Heart left ventricle (tissue), 13 donors: ENCODE results near the gene CHST11.

Source experiments
- CTCF ChIP-seq, 12 donors: fragments of 200-600 bp; sonication (generic) in 4 of 12; IDR thresholded peaks; one replicate each; pipeline versions ENCODE4 v1.5.0 to v1.8.0; 2018 to 2022; ENCODE audit warnings: antibody characterized with exemption in 12 of 12, mild to moderate bottlenecking in 5 of 12
- POLR2A ChIP-seq, 2 donors: fragments of 450-650 bp; IDR thresholded peaks; one replicate each; pipeline ENCODE4 v1.6.1; 2017; ENCODE audit warnings: antibody characterized with exemption in 2 of 2, mild to moderate bottlenecking in 2 of 2, moderate library complexity in 2 of 2
- donor health status: ischemic (EF 13 %, LVEDD 7.1; RV severe dilation, severe dysfunction).
- donor health status: DM: no; HTN: yes; CAD: no.
- donor health status: DM: no; HTN: no; CAD: no.
- donor health status: ischemic (EF 25% LVEDD 6.9; RV normal size, moderate dysfunction).
- donor health status: ischemic (EF 25% LVEDD 5.7; RV mildly dilated, moderate dysfunction).
- donor health status: ischemic (EF 35%, LVEDD 5.7; RV mildly dilated, moderate dysfunction).
- donor health status: nonischemic (EF 11% LVEDD 7.7; RV severe dilation, severe dysfunction).
- donor health status: DM: yes; HTN: yes; CAD: no.
- donor health status: PGD.
- donor health status: ischemic (EF 29% LVEDD 5.4; RV normal size, mild dysfunction).
- donor health status: nonischemic (EF 23%, LVEDD 6.1; RV moderate dilation, normal function).

- TF ChIP-seq CTCF (IDR thresholded peaks at IDR 0.05) (no peak), POLR2A (IDR thresholded peaks at IDR 0.05) (no peak)
Measured at GRCh38 chr12:104659058-104659457, 202.3 kb downstream of the CHST11 start.
